ENCODE data around the gene HOXA4. TPM values are rescaled to one million over a fixed set of nuclear protein-coding genes. Genes with fewer than 3 reads are reported as not detected.

Gene HOXA4
- total and polyA plus RNA-seq, 9 donors: 3.2 to 26.2 (median 22.6) TPM

DNA sequence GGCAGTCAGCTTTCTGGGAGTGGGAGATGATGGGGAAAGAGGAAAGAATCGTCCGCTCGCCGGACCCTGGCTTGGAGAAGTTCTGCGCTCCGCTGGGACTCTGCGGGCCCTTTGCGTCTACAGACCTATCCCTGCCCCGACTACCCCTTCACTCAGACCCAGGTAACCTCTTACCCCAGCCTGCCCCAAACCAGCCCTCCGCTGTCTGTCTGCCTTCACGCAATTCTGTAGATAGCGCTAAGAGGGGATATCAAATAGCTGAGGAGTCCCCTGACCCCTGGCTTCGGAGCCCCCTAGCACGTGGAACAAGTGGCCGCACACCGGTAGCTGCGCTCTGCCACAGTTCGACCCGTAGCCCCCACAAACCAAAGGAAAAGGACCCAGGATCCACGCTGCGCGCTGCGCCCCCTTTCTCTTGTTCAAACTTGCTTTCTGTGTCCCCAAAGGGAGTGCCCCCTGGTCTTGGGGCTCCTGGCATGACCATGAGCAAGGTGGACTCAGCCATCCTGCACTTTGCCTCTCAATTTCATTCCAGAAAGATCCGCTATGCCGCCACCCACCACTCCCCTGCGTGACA lies 7.0 kb downstream of the HOXA4 start:
- peaks cover 7% of the 10 kb centered on the region for H3K27me3 ChIP-seq (ENCODE audit: control insufficient read depth, insufficient read depth, low read length)
- DNase-seq: no peak
- no peak overlapping the region for H3K4me3 ChIP-seq (ENCODE audit: low read length)
- no peaks in the 10 kb centered on the region for H3K9me3 ChIP-seq (replicated peaks; ENCODE audit: control insufficient read depth, low read depth, low read length)
- H3K36me3 ChIP-seq (ENCODE audit: control insufficient read depth, insufficient read depth, low read length): peaks cover 34% of the 10 kb centered on the region
- H3K4me1 ChIP-seq (ENCODE audit: control insufficient read depth, insufficient read depth, low read length): peaks cover 53% of the 10 kb centered on the region
- WGBS (ENCODE audit: insufficient coverage): 77% methylated on average over 18 of the region's 26 CpGs
- no peak overlapping the region for H3K27ac ChIP-seq (ENCODE audit: low read length)

- Histone ChIP-seq H3K27me3 (ENCODE audit: control insufficient read depth, insufficient read depth, low read length) (peaks cover 7% of the 10 kb centered on the region), H3K9me3 (replicated peaks; ENCODE audit: control insufficient read depth, low read depth, low read length) (no peaks in the 10 kb centered on the region), H3K4me1 (ENCODE audit: control insufficient read depth, insufficient read depth, low read length) (peaks cover 52% of the 10 kb centered on the region), H3K36me3 (ENCODE audit: control insufficient read depth, insufficient read depth, low read length) (peaks cover 36% of the 10 kb centered on the region), H3K4me3 (ENCODE audit: low read length) (no peak overlapping the region), H3K27ac (ENCODE audit: low read length) (no peak overlapping the region)
- 63% methylated on average over 8 of the region's 14 CpGs for WGBS (ENCODE audit: insufficient coverage)
- DNase-seq: no peak
Measured at GRCh38 chr7:27123007-27123476, 7.5 kb downstream of the HOXA4 start.

DNA sequence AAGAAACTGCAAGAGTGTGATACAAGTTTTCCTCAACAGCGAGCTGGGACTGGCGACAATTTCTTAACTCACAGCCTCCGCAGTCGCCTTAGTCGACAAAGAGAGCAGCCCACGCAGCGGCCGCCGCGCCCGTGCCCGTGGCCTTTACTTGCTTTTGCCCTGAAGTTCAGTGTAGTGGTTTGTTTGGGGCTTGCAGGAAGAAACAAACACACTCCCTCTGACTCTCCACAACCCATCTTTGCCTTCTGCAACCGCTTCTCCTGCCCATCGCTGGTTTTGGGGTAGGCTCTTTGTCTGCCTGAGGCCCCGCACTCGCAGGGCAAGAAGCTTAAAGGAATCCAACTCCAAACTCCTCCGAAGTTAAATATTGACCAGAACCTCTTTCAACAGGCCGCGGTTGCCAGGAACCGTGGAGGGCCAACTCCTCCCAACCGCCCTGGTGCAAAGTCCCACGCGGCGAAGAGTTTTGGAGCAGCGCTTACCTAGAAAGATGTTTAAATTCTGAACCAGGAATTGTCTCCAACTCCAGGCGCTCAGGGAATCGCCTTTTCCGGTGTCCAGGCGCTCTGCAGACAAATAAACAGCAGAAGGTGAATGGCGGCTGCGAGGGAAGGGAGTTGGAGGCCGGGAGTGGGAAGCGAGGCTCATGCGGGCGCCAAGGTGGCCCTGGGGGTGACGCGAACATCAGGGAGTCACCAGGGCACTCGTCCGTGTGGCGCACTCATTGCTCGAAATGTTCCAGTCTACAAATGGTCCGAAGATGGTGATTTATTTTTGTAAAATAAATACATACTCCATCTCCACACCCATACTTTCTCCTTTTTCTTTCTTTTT lies 8.3 kb downstream of the HOXA4 start:
- 70% methylated on average over 18 of the region's 42 CpGs for WGBS (ENCODE audit: insufficient coverage)
- DNase-seq: no peak
- H3K4me3 ChIP-seq (ENCODE audit: low read length): no peak overlapping the region
- no peak overlapping the region for H3K27ac ChIP-seq (ENCODE audit: low read length)
- peaks cover 52% of the 10 kb centered on the region for H3K4me1 ChIP-seq (ENCODE audit: control insufficient read depth, insufficient read depth, low read length)
- H3K36me3 ChIP-seq (ENCODE audit: control insufficient read depth, insufficient read depth, low read length): peaks cover 39% of the 10 kb centered on the region
- no peaks in the 10 kb centered on the region for H3K9me3 ChIP-seq (replicated peaks; ENCODE audit: control insufficient read depth, low read depth, low read length)
- peaks cover 7% of the 10 kb centered on the region for H3K27me3 ChIP-seq (ENCODE audit: control insufficient read depth, insufficient read depth, low read length)

GRCh38 chr7:27121684-27122076 lies 8.9 kb downstream of the HOXA4 start:
- no peak for DNase-seq
- Histone ChIP-seq H3K36me3 (ENCODE audit: control insufficient read depth, insufficient read depth, low read length) (peaks cover 42% of the 10 kb centered on the region), H3K4me1 (ENCODE audit: control insufficient read depth, insufficient read depth, low read length) (peaks cover 55% of the 10 kb centered on the region), H3K27me3 (ENCODE audit: control insufficient read depth, insufficient read depth, low read length) (peaks cover 7% of the 10 kb centered on the region), H3K4me3 (ENCODE audit: low read length) (no peak overlapping the region), H3K9me3 (replicated peaks; ENCODE audit: control insufficient read depth, low read depth, low read length) (no peaks in the 10 kb centered on the region), H3K27ac (ENCODE audit: low read length) (no peak overlapping the region)
- WGBS (ENCODE audit: insufficient coverage): 75% methylated on average over 2 of the region's 7 CpGs

- Histone ChIP-seq H3K4me3 (ENCODE audit: low read length) (no peak overlapping the region), H3K36me3 (ENCODE audit: control insufficient read depth, insufficient read depth, low read length) (peaks cover 42% of the 10 kb centered on the region), H3K27ac (ENCODE audit: low read length) (no peak overlapping the region), H3K4me1 (ENCODE audit: control insufficient read depth, insufficient read depth, low read length) (peaks cover 54% of the 10 kb centered on the region), H3K9me3 (replicated peaks; ENCODE audit: control insufficient read depth, low read depth, low read length) (no peaks in the 10 kb centered on the region), H3K27me3 (ENCODE audit: control insufficient read depth, insufficient read depth, low read length) (peaks cover 7% of the 10 kb centered on the region)
- DNase-seq: no peak
- 40% methylated on average over 1 of the region's 1 CpG for WGBS (ENCODE audit: insufficient coverage)
Measured at GRCh38 chr7:27119412-27119911, 11.1 kb downstream of the HOXA4 start.

DNA sequence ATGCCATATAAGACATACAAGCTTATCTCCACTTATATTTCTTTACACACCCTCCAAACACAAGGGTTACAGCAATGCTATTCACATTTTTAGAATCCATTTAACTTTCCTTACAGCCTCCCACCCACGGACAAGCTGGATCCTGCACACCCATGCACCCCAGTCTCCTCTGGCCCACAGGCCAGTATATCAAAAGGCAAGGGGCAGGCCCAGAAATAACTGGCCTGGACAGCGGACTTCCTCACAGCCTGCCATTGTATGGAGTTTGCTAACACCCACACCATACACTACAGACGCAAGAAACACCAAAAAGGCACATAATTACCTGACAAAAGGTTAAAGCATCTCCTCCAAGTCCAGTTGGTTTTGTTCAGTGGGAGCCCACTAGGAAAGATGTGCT lies 12.0 kb downstream of the HOXA4 start:
- Histone ChIP-seq H3K27me3 (ENCODE audit: control insufficient read depth, insufficient read depth, low read length) (peaks cover 10% of the 10 kb centered on the region), H3K4me3 (ENCODE audit: low read length) (no peak overlapping the region), H3K27ac (ENCODE audit: low read length) (peak overlapping the region; percentile 63), H3K4me1 (ENCODE audit: control insufficient read depth, insufficient read depth, low read length) (peaks cover 59% of the 10 kb centered on the region), H3K9me3 (replicated peaks; ENCODE audit: control insufficient read depth, low read depth, low read length) (no peaks in the 10 kb centered on the region), H3K36me3 (ENCODE audit: control insufficient read depth, insufficient read depth, low read length) (peaks cover 35% of the 10 kb centered on the region)
- 20% methylated on average over 1 of the region's 3 CpGs for WGBS (ENCODE audit: insufficient coverage)
- DNase-seq: no peak

GRCh38 chr7:27117887-27118491 lies 12.6 kb downstream of the HOXA4 start:
- peaks cover 10% of the 10 kb centered on the region for H3K27me3 ChIP-seq (ENCODE audit: control insufficient read depth, insufficient read depth, low read length)
- 75% methylated on average over 11 of the region's 19 CpGs for WGBS (ENCODE audit: insufficient coverage)

GRCh38 chr7:27116962-27117886 lies 13.3 kb downstream of the HOXA4 start:
- Histone ChIP-seq H3K27me3 (ENCODE audit: control insufficient read depth, insufficient read depth, low read length) (peaks cover 11% of the 10 kb centered on the region), H3K36me3 (ENCODE audit: control insufficient read depth, insufficient read depth, low read length) (peaks cover 26% of the 10 kb centered on the region), H3K4me1 (ENCODE audit: control insufficient read depth, insufficient read depth, low read length) (peaks cover 57% of the 10 kb centered on the region), H3K27ac (ENCODE audit: low read length) (peak overlapping the region; percentile 63), H3K4me3 (ENCODE audit: low read length) (no peak overlapping the region), H3K9me3 (replicated peaks; ENCODE audit: control insufficient read depth, low read depth, low read length) (no peaks in the 10 kb centered on the region)
- no peak for DNase-seq
- WGBS (ENCODE audit: insufficient coverage): 64% methylated on average over 11 of the region's 12 CpGs

More at GRCh38 chr7:27117887-27118491, 12.6 kb downstream of the HOXA4 start:
- H3K36me3 ChIP-seq (ENCODE audit: control insufficient read depth, insufficient read depth, low read length): peaks cover 32% of the 10 kb centered on the region
- DNase-seq: no peak
- H3K4me1 ChIP-seq (ENCODE audit: control insufficient read depth, insufficient read depth, low read length): peaks cover 58% of the 10 kb centered on the region
- no peak overlapping the region for H3K4me3 ChIP-seq (ENCODE audit: low read length)
- H3K27ac ChIP-seq (ENCODE audit: low read length): peak overlapping the region; percentile 63
- no peaks in the 10 kb centered on the region for H3K9me3 ChIP-seq (replicated peaks; ENCODE audit: control insufficient read depth, low read depth, low read length)

GRCh38 chr7:27116031-27116961 lies 14.3 kb downstream of the HOXA4 start:
- WGBS (ENCODE audit: insufficient coverage): 83% methylated on average over 11 of the region's 20 CpGs
- Histone ChIP-seq H3K4me3 (ENCODE audit: low read length) (no peak overlapping the region), H3K9me3 (replicated peaks; ENCODE audit: control insufficient read depth, low read depth, low read length) (no peaks in the 10 kb centered on the region), H3K27me3 (ENCODE audit: control insufficient read depth, insufficient read depth, low read length) (peaks cover 12% of the 10 kb centered on the region), H3K4me1 (ENCODE audit: control insufficient read depth, insufficient read depth, low read length) (peaks cover 60% of the 10 kb centered on the region), H3K27ac (ENCODE audit: low read length) (peak overlapping the region; percentile 16), H3K36me3 (ENCODE audit: control insufficient read depth, insufficient read depth, low read length) (peaks cover 22% of the 10 kb centered on the region)
- DNase-seq: no peak
